Measurements from ENCODE around the gene TM4SF18. TPM values are rescaled to one million over a fixed set of nuclear protein-coding genes. Genes with fewer than 3 reads are reported as not detected.

The TM4SF18 gene
- total RNA-seq, 1 experiment from 2014 or later, result 9.8 TPM

- DNase-seq, result no peak
- Mint-ChIP-seq H3K4me1 (peaks cover 5 to 8% of the 10 kb centered on the region in 2 experiments), H3K4me3 (no peak overlapping the region), H3K9me3 (no peaks in the 10 kb centered on the region), H3K27ac (no peak overlapping the region), H3K36me3 (ENCODE audit: insufficient read depth in 1 of 3, low read depth in 3 of 3) (peaks cover 0 to 13% (median 2%) of the 10 kb centered on the region in 3 experiments; a peak in 3 of 7 replicates), H3K27me3 (ENCODE audit: low read depth) (no peaks in the 10 kb centered on the region)
- TF ChIP-seq, protein P1, sequence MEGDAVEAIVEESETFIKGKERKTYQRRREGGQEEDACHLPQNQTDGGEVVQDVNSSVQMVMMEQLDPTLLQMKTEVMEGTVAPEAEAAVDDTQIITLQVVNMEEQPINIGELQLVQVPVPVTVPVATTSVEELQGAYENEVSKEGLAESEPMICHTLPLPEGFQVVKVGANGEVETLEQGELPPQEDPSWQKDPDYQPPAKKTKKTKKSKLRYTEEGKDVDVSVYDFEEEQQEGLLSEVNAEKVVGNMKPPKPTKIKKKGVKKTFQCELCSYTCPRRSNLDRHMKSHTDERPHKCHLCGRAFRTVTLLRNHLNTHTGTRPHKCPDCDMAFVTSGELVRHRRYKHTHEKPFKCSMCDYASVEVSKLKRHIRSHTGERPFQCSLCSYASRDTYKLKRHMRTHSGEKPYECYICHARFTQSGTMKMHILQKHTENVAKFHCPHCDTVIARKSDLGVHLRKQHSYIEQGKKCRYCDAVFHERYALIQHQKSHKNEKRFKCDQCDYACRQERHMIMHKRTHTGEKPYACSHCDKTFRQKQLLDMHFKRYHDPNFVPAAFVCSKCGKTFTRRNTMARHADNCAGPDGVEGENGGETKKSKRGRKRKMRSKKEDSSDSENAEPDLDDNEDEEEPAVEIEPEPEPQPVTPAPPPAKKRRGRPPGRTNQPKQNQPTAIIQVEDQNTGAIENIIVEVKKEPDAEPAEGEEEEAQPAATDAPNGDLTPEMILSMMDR (conservative IDR thresholded peaks at IDR 0.05), result no peak
- Histone ChIP-seq H2AFZ (ENCODE audit: low read length) (no peak overlapping the region), H3K4me2 (ENCODE audit: insufficient read depth, insufficient read length, low read length) (no peak overlapping the region), H3K18ac (ENCODE audit: insufficient read length, low read depth, low read length) (no peak overlapping the region), H3K9me3 (ENCODE audit: control insufficient read depth, low read depth, low read length) (no peaks in the 10 kb centered on the region), H3K27me3 (ENCODE audit: insufficient read depth, low read length) (no peaks in the 10 kb centered on the region), H2BK120ac (ENCODE audit: low read depth, low read length, poor library complexity, severe bottlenecking) (no peak overlapping the region), H2BK15ac (ENCODE audit: low read depth, low read length) (no peak overlapping the region), H3K4ac (ENCODE audit: low read depth, low read length) (no peak overlapping the region), H2AK5ac (ENCODE audit: insufficient read length, low read length) (no peak overlapping the region), H3K56ac (ENCODE audit: insufficient read length, low read depth, low read length) (no peak overlapping the region), H3K9ac (ENCODE audit: extremely low read depth, insufficient read length, low read length) (no peak overlapping the region), H4K20me1 (ENCODE audit: control insufficient read depth, insufficient read depth, insufficient read length) (no peaks in the 10 kb centered on the region), H2BK12ac (ENCODE audit: insufficient read length, low read depth, low read length) (no peak overlapping the region), H3K14ac (ENCODE audit: insufficient read depth, low read length) (no peak overlapping the region), H3K23ac (ENCODE audit: insufficient read length, low read depth, low read length) (no peak overlapping the region), H3K27ac (ENCODE audit: insufficient read length, low read depth, low read length) (no peak overlapping the region), H3T11ph (ENCODE audit: low read length) (no peak overlapping the region), H3K23me2 (ENCODE audit: insufficient read length, low read depth, low read length, poor library complexity, severe bottlenecking) (no peaks in the 10 kb centered on the region), H3K4me1 (ENCODE audit: insufficient read depth, low read length) (peaks cover 4% of the 10 kb centered on the region), H4K91ac (ENCODE audit: insufficient read length, low read depth, low read length) (no peak overlapping the region), H2BK5ac (ENCODE audit: insufficient read length, low read length) (no peak overlapping the region), H4K5ac (ENCODE audit: insufficient read length, low read depth, low read length) (no peak overlapping the region), H3K79me2 (ENCODE audit: insufficient read depth, low read length) (no peaks in the 10 kb centered on the region; the same call in 1 of the 2 replicates), H4K8ac (replicated peaks; ENCODE audit: insufficient read length, low read depth, low read length) (no peak overlapping the region), H2BK20ac (ENCODE audit: low read depth, low read length, poor library complexity, severe bottlenecking) (no peak overlapping the region), H3K79me1 (ENCODE audit: insufficient read depth, low read depth, low read length, poor library complexity, severe bottlenecking) (no peaks in the 10 kb centered on the region)
Measured at GRCh38 chr3:149324332-149324731, 9.1 kb downstream of the TM4SF18 start.

Data from H9 (cell line).